ENCODE measurements around the gene RRBP1. TPM values are rescaled to one million over a fixed set of nuclear protein-coding genes. Genes with fewer than 3 reads are reported as not detected.
"Not testable (repeated sequence)": the region's sequence is repeated elsewhere in the genome, so short reads cannot be mapped to it uniquely, and the experiment has no call there.

Gene RRBP1
- total RNA-seq, 1 donor from 2014 or later = 312 TPM

GRCh38 chr20:17709361-17710293 lies 27.6 kb upstream of the RRBP1 start:
- no peak overlapping the region for H3K27ac Mint-ChIP-seq (ENCODE audit: unreplicated experiment)
- no peak for DNase-seq (ENCODE audit: extremely low spot score, unreplicated experiment)
- peaks cover 3% of the 10 kb centered on the region for H3K27me3 Mint-ChIP-seq (ENCODE audit: unreplicated experiment)
- no peaks in the 10 kb centered on the region for H3K36me3 Mint-ChIP-seq (ENCODE audit: unreplicated experiment)
- peaks cover 14% of the 10 kb centered on the region for H3K4me1 Mint-ChIP-seq (ENCODE audit: unreplicated experiment)
- H3K4me3 Mint-ChIP-seq (ENCODE audit: unreplicated experiment) = no peak overlapping the region
- TF ChIP-seq CTCF (IDR thresholded peaks at IDR 0.05) = no peak
- no peaks in the 10 kb centered on the region for H3K9me3 Mint-ChIP-seq (ENCODE audit: unreplicated experiment)

- H3K4me1 Mint-ChIP-seq (ENCODE audit: unreplicated experiment) = peaks cover 14% of the 10 kb centered on the region
- H3K27ac Mint-ChIP-seq (ENCODE audit: unreplicated experiment) = no peak overlapping the region
- no peaks in the 10 kb centered on the region for H3K9me3 Mint-ChIP-seq (ENCODE audit: unreplicated experiment)
- no peaks in the 10 kb centered on the region for H3K36me3 Mint-ChIP-seq (ENCODE audit: unreplicated experiment)
- TF ChIP-seq CTCF (IDR thresholded peaks at IDR 0.05) = no peak
- H3K27me3 Mint-ChIP-seq (ENCODE audit: unreplicated experiment) = peaks cover 3% of the 10 kb centered on the region
- H3K4me3 Mint-ChIP-seq (ENCODE audit: unreplicated experiment) = no peak overlapping the region
- no peak for DNase-seq (ENCODE audit: extremely low spot score, unreplicated experiment)
Observed at GRCh38 chr20:17708675-17709360, 26.8 kb upstream of the RRBP1 start.

DNA sequence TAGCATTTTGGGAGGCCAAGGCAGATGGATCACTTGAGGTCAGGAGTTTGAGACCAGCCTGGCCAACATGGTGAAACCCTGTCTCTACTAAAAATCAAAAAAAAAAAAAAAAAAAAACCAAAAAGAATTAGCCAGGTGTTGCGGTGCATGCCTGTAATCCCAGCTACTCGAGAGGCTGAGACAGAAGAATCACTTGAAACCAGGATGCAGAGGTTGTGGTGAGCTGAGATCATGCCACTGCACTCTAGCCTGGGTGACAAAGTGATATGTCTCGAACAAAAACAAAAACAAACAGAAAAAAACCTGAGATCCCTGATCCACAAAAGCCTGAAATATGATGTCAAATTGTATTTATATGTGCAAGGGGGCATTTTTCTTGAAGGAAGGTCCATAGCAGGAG lies 25.9 kb upstream of the RRBP1 start:
- H3K27me3 Mint-ChIP-seq (ENCODE audit: unreplicated experiment); H3K36me3 Mint-ChIP-seq (ENCODE audit: unreplicated experiment); H3K9me3 Mint-ChIP-seq (ENCODE audit: unreplicated experiment); H3K4me3 Mint-ChIP-seq (ENCODE audit: unreplicated experiment); H3K27ac Mint-ChIP-seq (ENCODE audit: unreplicated experiment); DNase-seq (ENCODE audit: extremely low spot score, unreplicated experiment): not testable (repeated sequence)
- H3K4me1 Mint-ChIP-seq (ENCODE audit: unreplicated experiment) = peaks cover 14% of the 10 kb centered on the region

GRCh38 chr20:17706632-17707031 lies 24.6 kb upstream of the RRBP1 start:
- H3K36me3 Mint-ChIP-seq (ENCODE audit: unreplicated experiment) = no peaks in the 10 kb centered on the region
- H3K27me3 Mint-ChIP-seq (ENCODE audit: unreplicated experiment) = no peaks in the 10 kb centered on the region
- no peak overlapping the region for H3K4me3 Mint-ChIP-seq (ENCODE audit: unreplicated experiment)
- no peak for DNase-seq (ENCODE audit: extremely low spot score, unreplicated experiment)
- peaks cover 12% of the 10 kb centered on the region for H3K4me1 Mint-ChIP-seq (ENCODE audit: unreplicated experiment)
- no peaks in the 10 kb centered on the region for H3K9me3 Mint-ChIP-seq (ENCODE audit: unreplicated experiment)
- no peak for TF ChIP-seq CTCF (IDR thresholded peaks at IDR 0.05)
- no peak overlapping the region for H3K27ac Mint-ChIP-seq (ENCODE audit: unreplicated experiment)

GRCh38 chr20:17705916-17706315 lies 23.9 kb upstream of the RRBP1 start:
- H3K36me3 Mint-ChIP-seq (ENCODE audit: unreplicated experiment) = no peaks in the 10 kb centered on the region
- no peak for TF ChIP-seq CTCF (IDR thresholded peaks at IDR 0.05)
- peaks cover 5% of the 10 kb centered on the region for H3K27me3 Mint-ChIP-seq (ENCODE audit: unreplicated experiment)
- no peaks in the 10 kb centered on the region for H3K9me3 Mint-ChIP-seq (ENCODE audit: unreplicated experiment)
- no peak for DNase-seq (ENCODE audit: extremely low spot score, unreplicated experiment)
- H3K4me3 Mint-ChIP-seq (ENCODE audit: unreplicated experiment) = no peak overlapping the region
- H3K27ac Mint-ChIP-seq (ENCODE audit: unreplicated experiment) = no peak overlapping the region
- H3K4me1 Mint-ChIP-seq (ENCODE audit: unreplicated experiment) = peaks cover 7% of the 10 kb centered on the region
